Fibroblast of skin of left biceps (primary cell): ENCODE data around the gene HMCN2.
"Not testable (repeated sequence)": the region's sequence is repeated elsewhere in the genome, so short reads cannot be mapped to it uniquely, and the experiment has no call there.

Experiments used
- DNase-seq, 2 experiments: peaks; one replicate each; pipeline ENCODE4 v3.0.0-alpha.2; 2013; ENCODE audit warnings: low read depth in 2 of 2

The HMCN2 gene

GRCh38 chr9:130387905-130388304, 122.3 kb downstream of the HMCN2 start:
- DNase-seq, result no peak

- no peak for DNase-seq
Measured at GRCh38 chr9:130390390-130390789, 124.8 kb downstream of the HMCN2 start.

GRCh38 chr9:130390986-130391385, 125.4 kb downstream of the HMCN2 start:
- DNase-seq, result no peak

- no peak for DNase-seq
Measured at GRCh38 chr9:130391866-130392265, 126.3 kb downstream of the HMCN2 start.

GRCh38 chr9:130393681-130394071, 128.1 kb downstream of the HMCN2 start:
- DNase-seq, result no peak

GRCh38 chr9:130394320-130394719, 128.8 kb downstream of the HMCN2 start:
- no peak for DNase-seq

- DNase-seq, result no peak
Measured at GRCh38 chr9:130394814-130395470, 129.4 kb downstream of the HMCN2 start.

- no peak for DNase-seq
Measured at GRCh38 chr9:130395810-130396435, 130.4 kb downstream of the HMCN2 start.

GRCh38 chr9:130396581-130396980, 131.0 kb downstream of the HMCN2 start:
- no peak for DNase-seq

GRCh38 chr9:130398487-130399240, 133.1 kb downstream of the HMCN2 start:
- no peak for DNase-seq

GRCh38 chr9:130399768-130400167, 134.2 kb downstream of the HMCN2 start:
- no peak for DNase-seq

GRCh38 chr9:130400870-130401269, 135.3 kb downstream of the HMCN2 start:
- no peak for DNase-seq

- not testable (repeated sequence) for DNase-seq
Measured at GRCh38 chr9:130401742-130402141, 136.2 kb downstream of the HMCN2 start.

- no peak for DNase-seq
Measured at GRCh38 chr9:130402243-130402642, 136.7 kb downstream of the HMCN2 start.

GRCh38 chr9:130402645-130403440, 137.3 kb downstream of the HMCN2 start:
- DNase-seq, result no peak

GRCh38 chr9:130405657-130406257, 140.2 kb downstream of the HMCN2 start:
- no peak for DNase-seq

GRCh38 chr9:130406278-130406895, 140.8 kb downstream of the HMCN2 start:
- no peak for DNase-seq

GRCh38 chr9:130407916-130408663, 142.5 kb downstream of the HMCN2 start:
- no peak for DNase-seq

GRCh38 chr9:130408669-130409068, 143.1 kb downstream of the HMCN2 start:
- no peak for DNase-seq

- no peak for DNase-seq
Measured at GRCh38 chr9:130409246-130409645, 143.7 kb downstream of the HMCN2 start.

- no peak for DNase-seq
Measured at GRCh38 chr9:130410443-130410842, 144.9 kb downstream of the HMCN2 start.
